ENCODE measurements around the gene KRTAP10-7. TPM values are rescaled to one million over a fixed set of nuclear protein-coding genes. Genes with fewer than 3 reads are reported as not detected.

The KRTAP10-7 gene
- total RNA-seq, 3 donors from 2014 or later (not counting 1 experiment from before 2014, with no cell fraction given): not detected

GRCh38 chr21:44568261-44568660 lies 32.1 kb upstream of the KRTAP10-7 start:
- DNase-seq: no peak
- no peak overlapping the region for H3K27ac ChIP-seq (ENCODE audit: low read length)
- peaks cover 7 to 14% of the 10 kb centered on the region in 2 donors for H3K4me1 Mint-ChIP-seq

GRCh38 chr21:44568667-44569556 lies 31.5 kb upstream of the KRTAP10-7 start:
- Histone ChIP-seq H3K27ac (ENCODE audit: low read length) (no peak overlapping the region), H3K36me3 (ENCODE audit: control insufficient read depth, insufficient read depth, low read length) (no peaks in the 10 kb centered on the region), H3K4me1 (ENCODE audit: control insufficient read depth, insufficient read depth, low read length) (no peaks in the 10 kb centered on the region), H3K9me3 (ENCODE audit: control insufficient read depth, insufficient read depth, low read length) (no peaks in the 10 kb centered on the region), H3K27me3 (ENCODE audit: control insufficient read depth, insufficient read depth, low read length) (no peaks in the 10 kb centered on the region), H3K4me3 (ENCODE audit: low read length) (no peak overlapping the region)
- ATAC-seq (no peak), DNase-seq (no peak)
- H3K27me3 Mint-ChIP-seq (ENCODE audit: low read depth in 2 of 2): peaks cover 14 to 18% of the 10 kb centered on the region in 2 donors
- no peaks in the 10 kb centered on the region for H3K36me3 Mint-ChIP-seq
- no peaks in the 10 kb centered on the region for H3K9me3 Mint-ChIP-seq
- H3K4me3 Mint-ChIP-seq: peak overlapping the region; percentile 37
- intact Hi-C loops (cut with micrococcal nuclease): no loop called here
- TF ChIP-seq CTCF (IDR thresholded peaks at IDR 0.05): no peak
- no peak overlapping the region for H3K27ac Mint-ChIP-seq
- peaks cover 7 to 14% of the 10 kb centered on the region in 2 donors for H3K4me1 Mint-ChIP-seq
- 89% methylated on average over 27 of the region's 27 CpGs for WGBS (ENCODE audit: insufficient coverage)

More at GRCh38 chr21:44568261-44568660, 32.1 kb upstream of the KRTAP10-7 start:
- H3K27me3 Mint-ChIP-seq (ENCODE audit: low read depth in 2 of 2): peaks cover 14 to 17% of the 10 kb centered on the region in 2 donors
- no peaks in the 10 kb centered on the region for H3K9me3 Mint-ChIP-seq
- H3K4me3 Mint-ChIP-seq: no peak overlapping the region
- intact Hi-C loops (cut with micrococcal nuclease): no loop called here
- no peak overlapping the region for H3K4me3 ChIP-seq (ENCODE audit: low read length)
- no peak for TF ChIP-seq CTCF (IDR thresholded peaks at IDR 0.05)
- no peaks in the 10 kb centered on the region for H3K4me1 ChIP-seq (ENCODE audit: control insufficient read depth, insufficient read depth, low read length)
- peak in 1 of 3 donors; percentile 25 for ATAC-seq
- H3K36me3 ChIP-seq (ENCODE audit: control insufficient read depth, insufficient read depth, low read length): no peaks in the 10 kb centered on the region
- H3K9me3 ChIP-seq (ENCODE audit: control insufficient read depth, insufficient read depth, low read length): no peaks in the 10 kb centered on the region
- 78% methylated on average over 12 of the region's 12 CpGs for WGBS (ENCODE audit: insufficient coverage)
- H3K27ac Mint-ChIP-seq: no peak overlapping the region
- no peaks in the 10 kb centered on the region for H3K27me3 ChIP-seq (ENCODE audit: control insufficient read depth, insufficient read depth, low read length)
- H3K36me3 Mint-ChIP-seq: no peaks in the 10 kb centered on the region

GRCh38 chr21:44569861-44570517 lies 30.4 kb upstream of the KRTAP10-7 start:
- no peaks in the 10 kb centered on the region for H3K27me3 ChIP-seq (ENCODE audit: control insufficient read depth, insufficient read depth, low read length)
- Mint-ChIP-seq H3K27me3 (ENCODE audit: low read depth in 2 of 2) (peaks cover 23 to 26% of the 10 kb centered on the region in 2 donors), H3K4me3 (no peak overlapping the region), H3K36me3 (no peaks in the 10 kb centered on the region), H3K4me1 (peaks cover 5 to 14% of the 10 kb centered on the region in 2 donors), H3K9me3 (no peaks in the 10 kb centered on the region), H3K27ac (no peak overlapping the region)
- DNase-seq (no peak), ATAC-seq (no peak)
- no peaks in the 10 kb centered on the region for H3K9me3 ChIP-seq (ENCODE audit: control insufficient read depth, insufficient read depth, low read length)
- no peaks in the 10 kb centered on the region for H3K36me3 ChIP-seq (ENCODE audit: control insufficient read depth, insufficient read depth, low read length)
- TF ChIP-seq CTCF (IDR thresholded peaks at IDR 0.05): no peak
- H3K4me1 ChIP-seq (ENCODE audit: control insufficient read depth, insufficient read depth, low read length): no peaks in the 10 kb centered on the region
- H3K27ac ChIP-seq (ENCODE audit: low read length): no peak overlapping the region
- intact Hi-C loops (cut with micrococcal nuclease): no loop called here
- whole genome bisulfite sequencing (ENCODE audit: insufficient coverage): 89% methylated on average over 12 of the region's 12 CpGs
- no peak overlapping the region for H3K4me3 ChIP-seq (ENCODE audit: low read length)

Data from natural killer cell (primary cell).